ENCODE data around the gene C2orf81.

DNA sequence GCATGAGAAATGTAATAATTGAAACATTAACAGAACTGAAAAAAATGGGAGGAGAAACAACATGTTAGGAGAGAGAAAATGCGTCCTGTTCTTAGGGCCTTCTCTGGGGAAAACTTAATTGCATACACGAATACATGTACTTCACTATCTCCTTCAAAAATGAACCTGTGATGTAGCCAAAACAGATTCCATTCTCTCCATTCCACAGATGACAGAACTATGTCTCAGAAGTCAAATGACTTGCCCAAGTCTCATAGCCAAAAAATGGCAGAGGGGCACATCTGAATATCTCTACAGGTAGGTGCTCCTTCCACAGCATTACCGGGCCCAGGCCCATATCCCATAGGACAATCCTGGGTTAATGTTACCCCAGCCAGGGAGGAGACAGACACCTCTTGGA, 37.4 kb downstream of the C2orf81 start:
- TF ChIP-seq, protein P1, sequence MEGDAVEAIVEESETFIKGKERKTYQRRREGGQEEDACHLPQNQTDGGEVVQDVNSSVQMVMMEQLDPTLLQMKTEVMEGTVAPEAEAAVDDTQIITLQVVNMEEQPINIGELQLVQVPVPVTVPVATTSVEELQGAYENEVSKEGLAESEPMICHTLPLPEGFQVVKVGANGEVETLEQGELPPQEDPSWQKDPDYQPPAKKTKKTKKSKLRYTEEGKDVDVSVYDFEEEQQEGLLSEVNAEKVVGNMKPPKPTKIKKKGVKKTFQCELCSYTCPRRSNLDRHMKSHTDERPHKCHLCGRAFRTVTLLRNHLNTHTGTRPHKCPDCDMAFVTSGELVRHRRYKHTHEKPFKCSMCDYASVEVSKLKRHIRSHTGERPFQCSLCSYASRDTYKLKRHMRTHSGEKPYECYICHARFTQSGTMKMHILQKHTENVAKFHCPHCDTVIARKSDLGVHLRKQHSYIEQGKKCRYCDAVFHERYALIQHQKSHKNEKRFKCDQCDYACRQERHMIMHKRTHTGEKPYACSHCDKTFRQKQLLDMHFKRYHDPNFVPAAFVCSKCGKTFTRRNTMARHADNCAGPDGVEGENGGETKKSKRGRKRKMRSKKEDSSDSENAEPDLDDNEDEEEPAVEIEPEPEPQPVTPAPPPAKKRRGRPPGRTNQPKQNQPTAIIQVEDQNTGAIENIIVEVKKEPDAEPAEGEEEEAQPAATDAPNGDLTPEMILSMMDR (IDR thresholded peaks at IDR 0.05), result no peak
- TF ChIP-seq POLR2A (IDR thresholded peaks at IDR 0.05), result no peak

Data from lower leg skin (tissue), 3 donors.